Sigmoid colon (tissue), 4 donors: ENCODE measurements around the gene NFIB.

ENCODE experiments used
- CTCF ChIP-seq, 4 experiments: fragments of 450-650 bp in 3 of 4; fragments of 200-600 bp in 1 of 4; IDR thresholded peaks; one replicate each; pipeline ENCODE4 v1.5.1; 2016 to 2019; ENCODE audit warnings: antibody characterized with exemption in 4 of 4, mild to moderate bottlenecking in 3 of 4, moderate library complexity in 2 of 4
- EP300 ChIP-seq, 4 donors: sonication (generic); formaldehyde crosslinking; IDR thresholded peaks; one replicate each; pipeline ENCODE4 v1.6.1; 2017; ENCODE audit warnings: antibody characterized with exemption in 4 of 4
- POLR2A ChIP-seq, 2 donors: fragments of 450-650 bp; IDR thresholded peaks; one replicate each; pipeline ENCODE4 v1.6.1; 2016; ENCODE audit warnings: antibody characterized with exemption in 2 of 2, mild to moderate bottlenecking in 2 of 2, moderate library complexity in 2 of 2
- POLR2AphosphoS5 ChIP-seq, 4 donors: sonication (generic); formaldehyde crosslinking; IDR thresholded peaks; one replicate each; pipeline ENCODE4 v1.6.1; 2017; ENCODE audit warnings: antibody characterized with exemption in 4 of 4

GRCh38 chr9:14298601-14299022 lies 15.3 kb downstream of the NFIB start:
- no peak for TF ChIP-seq POLR2AphosphoS5 (IDR thresholded peaks at IDR 0.05)
- no peak for TF ChIP-seq CTCF (IDR thresholded peaks at IDR 0.05)
- TF ChIP-seq POLR2A (IDR thresholded peaks at IDR 0.05): no peak
- no peak for TF ChIP-seq EP300 (IDR thresholded peaks at IDR 0.05)
